Urothelium cell line (cell line): ENCODE measurements around the gene NEXMIF.
A peak's percentile ranks its signal among the peaks of the same experiment; 100 is the strongest.
"Not testable (repeated sequence)": the region's sequence is repeated elsewhere in the genome, so short reads cannot be mapped to it uniquely, and the experiment has no call there.

Source experiments
- DNase-seq: peaks from one replicate; pipeline ENCODE4 v3.0.0; 2011; ENCODE audit warnings: low spot score, mixed read lengths
- FAIRE-seq: peaks from 2 replicates; lab custom pipeline; 2011; peaks lifted over from hg19 to GRCh38; lab: Jason Lieb, UNC

Gene NEXMIF

GRCh38 chrX:74925225-74926088 lies at the start of gene NEXMIF:
NEXMIF (minus strand) TSS chrX:74925452.
- no peak for FAIRE-seq
- no peak for DNase-seq

DNA sequence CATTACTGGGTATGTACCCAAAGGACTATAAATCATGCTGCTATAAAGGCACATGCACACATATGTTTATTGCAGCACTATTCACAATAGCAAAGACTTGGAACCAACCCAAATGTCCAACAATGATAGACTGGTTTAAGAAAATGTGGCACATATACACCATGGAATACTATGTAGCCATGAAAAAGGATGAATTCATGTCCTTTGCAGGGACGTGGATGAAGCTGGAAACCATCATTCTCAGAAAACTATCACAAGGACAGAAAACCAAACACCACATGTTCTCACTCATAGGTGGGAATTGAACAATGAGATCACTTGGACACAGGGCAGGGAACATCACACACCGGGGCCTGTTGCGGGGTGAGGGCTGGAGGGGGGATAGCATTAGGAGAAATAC lies 36.7 kb upstream of the NEXMIF start:
- not testable (repeated sequence) for DNase-seq

DNA sequence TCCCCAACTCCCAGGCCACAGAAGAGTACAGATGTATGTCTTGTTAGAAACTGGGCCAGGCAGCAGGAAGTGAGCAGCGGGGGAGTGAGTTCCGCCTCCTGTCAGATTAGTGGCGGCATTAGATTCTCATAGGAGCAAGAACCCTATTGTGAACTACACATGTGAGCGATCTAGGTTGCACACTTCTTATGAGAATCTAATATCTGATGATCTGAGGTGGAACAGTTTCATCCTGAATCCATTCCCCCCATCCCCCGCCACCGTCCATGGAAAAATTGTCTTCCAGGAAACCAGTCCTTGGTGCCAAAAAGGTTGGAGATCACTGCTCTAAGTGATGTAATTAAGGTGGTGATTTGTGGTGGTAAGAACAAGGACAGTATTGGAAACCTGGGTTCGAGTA lies 24.5 kb upstream of the NEXMIF start:
- no peak for FAIRE-seq
- DNase-seq, result no peak

More for the DNA sequence above, 36.7 kb upstream of the NEXMIF start:
- FAIRE-seq, result not testable (repeated sequence)

GRCh38 chrX:74940414-74940813 lies 15.2 kb upstream of the NEXMIF start:
- DNase-seq, result no peak
- no peak for FAIRE-seq

DNA sequence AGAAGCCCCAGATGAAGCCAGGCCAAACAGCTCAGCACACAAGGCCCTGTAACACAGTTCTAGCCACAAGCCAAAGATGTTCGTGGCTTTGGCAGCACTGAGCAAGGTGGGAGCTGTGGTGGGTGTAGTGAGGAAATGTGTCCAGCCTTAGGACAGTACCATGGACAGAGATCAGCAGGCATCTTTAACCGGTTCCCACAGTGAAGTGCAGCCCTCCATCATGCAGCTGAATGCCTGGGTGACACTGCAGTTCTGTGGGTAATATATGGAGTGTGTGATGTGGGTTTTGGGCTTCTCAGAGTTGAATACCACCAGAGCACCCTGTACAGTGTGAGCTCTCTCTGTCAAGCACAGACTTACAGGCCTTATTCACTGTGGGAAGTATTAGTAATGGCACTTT lies 6.0 kb upstream of the NEXMIF start:
- DNase-seq (peak; percentile 18), FAIRE-seq (no peak)

DNA sequence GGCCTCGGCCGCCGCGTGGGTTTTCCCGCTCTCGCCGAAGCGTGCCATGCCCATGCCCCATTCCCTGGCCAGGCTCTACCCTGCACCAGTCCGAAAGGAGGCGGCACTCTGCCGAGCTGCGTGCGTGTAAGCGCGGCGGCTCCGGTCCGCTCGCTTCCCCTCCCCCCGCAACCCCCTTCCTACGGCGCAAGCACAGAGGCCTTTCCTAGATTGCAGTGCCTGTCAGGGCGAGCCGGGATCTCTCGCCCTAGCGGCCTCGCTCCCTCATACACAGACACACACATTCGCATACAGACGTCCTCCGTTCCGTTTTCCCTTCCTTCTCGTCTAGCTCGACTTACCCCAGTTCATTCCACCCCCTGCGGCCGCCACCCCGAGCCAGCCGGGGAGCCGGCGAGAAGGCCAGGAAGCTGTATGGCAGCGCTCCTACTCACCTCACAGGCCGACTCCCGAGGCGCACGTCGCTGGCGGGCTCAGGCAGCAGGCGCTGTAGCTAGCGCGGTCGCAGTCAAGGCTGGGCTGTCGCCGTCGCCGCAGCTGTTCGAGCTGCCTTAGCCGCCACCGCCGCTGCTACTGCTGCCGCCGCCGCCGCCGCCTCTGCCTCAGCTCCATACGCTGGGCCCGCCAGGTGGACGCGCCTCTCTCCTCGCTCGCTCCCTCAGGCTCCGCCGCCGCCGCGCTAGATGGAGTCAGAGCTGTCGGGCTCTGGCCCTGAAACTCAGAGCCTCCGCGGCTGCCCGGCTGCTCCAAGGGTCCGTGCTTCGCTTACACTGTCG lies 615 bp downstream of the NEXMIF start:
- peak; percentile 55 for DNase-seq
- FAIRE-seq, result no peak

- DNase-seq (no peak), FAIRE-seq (no peak)
Observed at GRCh38 chrX:74923942-74924448, 1.3 kb downstream of the NEXMIF start.

GRCh38 chrX:74922922-74923543 lies 2.2 kb downstream of the NEXMIF start:
- DNase-seq (no peak), FAIRE-seq (no peak)

DNA sequence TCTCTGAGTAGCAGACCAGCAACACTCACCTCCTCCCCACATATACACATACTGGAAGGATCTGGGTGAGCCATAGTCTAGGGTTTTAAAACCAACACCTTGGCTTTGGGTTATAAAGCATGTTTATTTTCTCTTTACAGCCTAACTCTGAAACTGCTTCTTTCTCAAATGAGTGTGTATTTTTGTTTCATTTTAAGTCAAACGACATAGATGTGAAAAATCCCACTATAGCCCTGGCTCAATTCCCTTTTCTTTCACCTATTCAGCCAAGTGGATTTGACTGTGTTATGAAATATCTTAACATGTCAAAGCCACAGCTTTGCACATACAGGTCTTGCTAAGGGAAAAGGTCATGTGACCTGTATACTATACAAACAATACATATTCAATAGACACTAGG lies 13.8 kb downstream of the NEXMIF start:
- no peak for FAIRE-seq

GRCh38 chrX:74906417-74906816 lies 18.8 kb downstream of the NEXMIF start:
- DNase-seq (no peak), FAIRE-seq (no peak)

More for the DNA sequence above, 13.8 kb downstream of the NEXMIF start:
- DNase-seq, result no peak

DNA sequence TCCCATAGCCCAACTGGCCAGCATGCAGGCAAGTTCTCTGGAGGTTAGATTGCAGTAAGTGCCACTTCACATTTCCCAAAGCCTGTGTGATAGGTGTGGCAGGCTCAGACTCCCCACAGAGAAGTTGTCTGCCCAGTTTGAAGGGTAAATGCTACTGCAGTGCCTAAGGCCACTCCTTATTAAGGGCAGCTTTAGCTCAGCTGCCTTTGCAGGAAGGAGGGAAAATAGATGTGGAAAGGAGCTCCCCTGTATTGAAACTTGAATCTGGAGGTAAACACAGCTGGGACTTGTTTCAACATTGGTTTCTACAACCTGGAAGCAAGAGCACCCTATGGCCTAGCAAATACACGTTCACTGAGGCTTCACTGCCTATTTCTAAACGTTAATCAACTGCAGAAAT lies 22.4 kb downstream of the NEXMIF start:
- no peak for DNase-seq
- no peak for FAIRE-seq

- no peak for FAIRE-seq
- no peak for DNase-seq
Observed at GRCh38 chrX:74892561-74892960, 32.7 kb downstream of the NEXMIF start.

GRCh38 chrX:74890676-74891430 lies 34.4 kb downstream of the NEXMIF start:
- no peak for DNase-seq
- no peak for FAIRE-seq

DNA sequence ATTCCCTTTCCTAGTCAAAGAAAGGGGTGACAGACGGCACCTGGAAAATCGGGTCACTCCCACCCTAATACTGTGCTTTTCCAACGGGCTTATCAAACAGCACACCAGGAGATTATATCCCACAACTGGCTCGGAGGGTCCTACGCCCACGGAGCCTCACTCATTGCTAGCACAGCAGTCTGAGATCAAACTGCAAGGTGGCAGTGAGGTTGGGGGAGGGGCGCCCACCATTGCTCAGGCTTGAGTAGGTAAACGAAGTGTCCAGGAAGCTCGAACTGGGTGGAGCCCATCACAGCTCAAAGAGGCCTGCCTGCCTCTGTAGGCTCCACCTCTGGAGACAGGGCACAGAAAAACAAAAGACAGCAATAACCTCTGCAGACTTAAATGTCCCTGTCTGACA lies 42.9 kb downstream of the NEXMIF start:
- FAIRE-seq, result not testable (repeated sequence)

DNA sequence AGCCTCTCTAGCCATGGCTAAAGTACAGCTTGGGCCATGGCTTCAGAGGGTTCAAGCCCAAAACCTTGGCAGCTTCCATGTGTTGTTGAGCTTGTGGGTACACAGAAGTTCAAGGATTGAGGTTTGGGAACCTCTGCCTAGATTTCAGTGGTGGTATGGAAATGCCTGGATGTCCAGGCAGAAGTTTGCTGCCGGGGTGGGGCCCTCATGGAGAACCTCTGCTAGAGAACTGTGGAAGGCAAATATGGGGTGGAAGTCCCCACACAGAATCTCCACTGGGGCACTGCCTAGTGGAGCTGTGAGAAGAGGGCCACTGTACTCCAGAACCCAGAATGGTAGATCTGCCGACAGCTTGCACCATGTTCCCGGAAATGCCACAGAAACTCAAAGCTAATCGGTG lies 59.5 kb downstream of the NEXMIF start:
- FAIRE-seq, result no peak
- no peak for DNase-seq

More for the DNA sequence above, 42.9 kb downstream of the NEXMIF start:
- DNase-seq, result not testable (repeated sequence)

DNA sequence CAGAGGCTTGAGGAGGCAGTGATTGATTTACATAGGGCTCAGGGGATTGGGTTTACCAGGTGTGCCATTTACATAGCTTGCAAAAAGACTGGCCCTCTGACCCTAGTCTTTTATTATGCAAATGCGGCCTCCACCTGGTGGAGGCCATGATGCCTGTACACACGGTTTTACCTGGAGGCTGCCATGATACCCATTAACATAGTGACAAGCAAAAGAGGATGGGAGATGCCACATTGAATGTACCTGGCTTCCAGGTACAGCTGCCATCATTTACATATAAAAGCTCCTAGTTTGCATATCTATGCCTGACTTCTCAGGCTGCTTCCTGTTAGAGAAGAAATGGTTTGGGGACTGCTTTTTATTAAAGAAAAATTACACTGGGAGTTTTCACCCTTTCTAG lies 72.0 kb downstream of the NEXMIF start:
- FAIRE-seq, result no peak
- no peak for DNase-seq

GRCh38 chrX:74835566-74835965 lies 89.7 kb downstream of the NEXMIF start:
- DNase-seq, result no peak
- FAIRE-seq, result no peak

GRCh38 chrX:74819797-74820196 lies 105.5 kb downstream of the NEXMIF start:
- not testable (repeated sequence) for DNase-seq, FAIRE-seq

GRCh38 chrX:74814681-74815080 lies 110.6 kb downstream of the NEXMIF start:
- FAIRE-seq (no peak), DNase-seq (no peak)

DNA sequence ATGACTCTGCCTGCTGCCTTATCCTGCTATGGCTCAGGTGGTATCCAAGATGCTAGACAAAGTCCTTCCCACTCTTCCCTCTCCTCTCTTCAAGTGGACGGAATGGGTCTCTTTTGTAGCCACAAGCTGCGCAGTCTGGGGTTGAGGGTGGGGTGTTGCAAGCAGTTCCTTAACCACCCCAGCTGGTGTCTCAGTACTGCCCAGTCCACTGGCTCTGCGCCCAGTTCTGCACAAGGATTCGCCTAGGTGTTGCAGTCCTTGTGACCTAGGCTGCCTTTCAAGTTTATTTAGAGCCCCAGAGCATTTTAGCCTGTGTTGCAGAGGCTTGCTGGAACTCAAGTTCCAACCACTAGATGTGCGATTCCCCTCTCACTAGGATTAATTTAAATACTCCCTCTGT lies 120.7 kb downstream of the NEXMIF start:
- no peak for DNase-seq
- no peak for FAIRE-seq
